HCT116 (cell line): ENCODE results near the gene CYP46A1. TPM values are rescaled to one million over a fixed set of nuclear protein-coding genes. Genes with fewer than 3 reads are reported as not detected.

ENCODE experiments used
- ATAC-seq: fragments of 200-7000 bp; cut with Tn5 transposase; 2 replicates; pipeline ENCODE4 v1.9.1; 2020; ENCODE audit warnings: mild to moderate bottlenecking, moderate library complexity
- BruUV-seq: library from RNA; stranded (reverse); fragments of 400-500 nt; replicated peaks from 2 replicates; lab custom pipeline; 2021; lab: Mats Ljungman, UMichigan
- CTCF ChIA-PET: fragments of 300-600 bp; sonication (Branson Sonifier 250); formaldehyde crosslinking; loops from one replicate; lab custom pipeline; 2021; ENCODE audit warnings: antibody characterized with exemption; lab: Charles Lee
- POLR2A ChIA-PET: fragments of 300-600, 350-600 bp; sonication (Branson Sonifier 250); formaldehyde crosslinking; loops from one replicate; lab custom pipeline; 2021; ENCODE audit warnings: antibody characterized with exemption; lab: Charles Lee
- RAD21 ChIA-PET, 2 experiments: fragments of 300-600 bp; sonication (Branson Sonifier 250); formaldehyde crosslinking; loops; one replicate each; lab custom pipeline; 2023; ENCODE audit warnings: low total read pairs in 2 of 2; ENCODE audit not compliant: uncharacterized antibody in 2 of 2, unreplicated experiment in 2 of 2, low non-redundant PET in 1 of 2; lab: Charles Lee
- DNase-seq: peaks from one replicate; pipeline ENCODE4 v3.0.0-alpha.2; 2010; ENCODE audit warnings: low read depth, low spot score
- H2AFZ ChIP-seq: fragments of 200-600 bp; shearing (Covaris generic), sonication (generic); 2 replicates; pipeline ENCODE4 v1.6.1; 2017; ENCODE audit warnings: low read depth, mixed run types, mixed read lengths, antibody characterized with exemption, low read length; ENCODE audit not compliant: poor library complexity, severe bottlenecking
- H3K27ac ChIP-seq: 2 replicates; pipeline ENCODE4 v1.5.1; 2012; ENCODE audit warnings: low read depth, low read length
- H3K27me3 ChIP-seq: fragments of 200-600 bp; sonication (generic); 2 replicates; pipeline ENCODE4 v1.6.1; 2016; ENCODE audit warnings: mixed run types, low read length, mixed read lengths; ENCODE audit not compliant: insufficient read depth
- H3K36me3 ChIP-seq, 2 experiments: fragments of 200-500 bp in 1 of 2; fragments of 200-600 bp in 1 of 2; sonication (Bioruptor generic) in 1 of 2; sonication (generic) in 1 of 2; 2 replicates each; pipeline versions ENCODE4 v1.5.1 to v1.6.1; 2014 to 2016; ENCODE audit warnings: low read length in 2 of 2, inconsistent platforms in 1 of 2, mixed read lengths in 1 of 2, mixed run types in 1 of 2; ENCODE audit not compliant: insufficient read depth in 2 of 2, control insufficient read depth in 1 of 2
- H3K4me1 ChIP-seq, 2 experiments: fragments of 200-600 bp in 1 of 2; sonication (generic) in 1 of 2; 2 replicates each; pipeline versions ENCODE4 v1.5.1 to v1.6.1; 2012 to 2017; ENCODE audit warnings: low read length in 2 of 2, inconsistent platforms in 1 of 2, mild to moderate bottlenecking in 1 of 2, mixed read lengths in 1 of 2, mixed run types in 1 of 2, moderate library complexity in 1 of 2; ENCODE audit not compliant: insufficient read depth in 2 of 2, control insufficient read depth in 1 of 2
- H3K4me2 ChIP-seq: fragments of 200-600 bp; sonication (generic); 2 replicates; pipeline ENCODE4 v1.6.1; 2017; ENCODE audit warnings: mixed run types, low read length, mixed read lengths
- H3K4me3 ChIP-seq, 2 experiments: fragments of 200-600 bp in 1 of 2; sonication (generic) in 1 of 2; replicated peaks in 1 of 2; 2 replicates each; pipeline ENCODE4 v1.5.1; 2011 to 2016; ENCODE audit warnings: low read length in 2 of 2, control low read depth in 1 of 2, low read depth in 1 of 2, mild to moderate bottlenecking in 1 of 2, mixed read lengths in 1 of 2, mixed run types in 1 of 2
- H3K79me2 ChIP-seq: fragments of 200-600 bp; sonication (generic); 2 replicates; pipeline ENCODE4 v1.6.1; 2017; ENCODE audit warnings: mild to moderate bottlenecking, mixed run types, low read length, moderate library complexity, mixed read lengths; ENCODE audit not compliant: insufficient read depth
- H3K9ac ChIP-seq: fragments of 200-600 bp; sonication (generic); 2 replicates; pipeline ENCODE4 v1.6.1; 2016; ENCODE audit warnings: low read length, mixed read lengths
- H3K9me2 ChIP-seq: fragments of 200-600 bp; sonication (generic), shearing (Covaris generic); 2 replicates; pipeline ENCODE4 v1.6.1; 2017; ENCODE audit warnings: mixed run types, mild to moderate bottlenecking, moderate library complexity; ENCODE audit not compliant: insufficient read depth
- H3K9me3 ChIP-seq, 2 experiments: fragments of 200-500 bp in 1 of 2; fragments of 200-600 bp in 1 of 2; sonication (Bioruptor generic) in 1 of 2; sonication (generic) in 1 of 2; 2 replicates each; pipeline ENCODE4 v1.6.1; 2014 to 2017; ENCODE audit warnings: low read length in 2 of 2, mixed read lengths in 2 of 2, inconsistent platforms in 1 of 2, low read depth in 1 of 2, mild to moderate bottlenecking in 1 of 2, mixed run types in 1 of 2, moderate library complexity in 1 of 2; ENCODE audit not compliant: control insufficient read depth in 1 of 2, insufficient read depth in 1 of 2
- H4K20me1 ChIP-seq: fragments of 200-600 bp; sonication (generic), shearing (Covaris generic); 2 replicates; pipeline ENCODE4 v1.6.1; 2017; ENCODE audit warnings: mixed run types, mild to moderate bottlenecking, moderate library complexity; ENCODE audit not compliant: insufficient read depth
- CBX3 ChIP-seq: IDR thresholded peaks from 2 replicates; pipeline ENCODE4 v1.6.1; 2012; ENCODE audit warnings: low read depth
- EGR1 ChIP-seq: IDR thresholded peaks from 2 replicates; pipeline ENCODE4 v1.6.1; 2012; ENCODE audit warnings: low read depth
- POLR2A ChIP-seq: IDR thresholded peaks from 2 replicates; pipeline ENCODE4 v1.7.0; 2011; ENCODE audit warnings: borderline replicate concordance; ENCODE audit not compliant: insufficient read depth, insufficient read length; ENCODE audit errors: extremely low read depth
- POLR2AphosphoS5 ChIP-seq: IDR thresholded peaks from 2 replicates; pipeline ENCODE4 v1.6.1; 2011; ENCODE audit warnings: mild to moderate bottlenecking, low read depth, low read length, moderate library complexity
- SIN3A ChIP-seq: IDR thresholded peaks from 2 replicates; pipeline ENCODE4 v1.6.1; 2012; ENCODE audit warnings: low read depth
- YY1 ChIP-seq: IDR thresholded peaks from 2 replicates; pipeline ENCODE4 v1.6.1; 2011; ENCODE audit warnings: low read length, low read depth, moderate library complexity, mild to moderate bottlenecking; ENCODE audit not compliant: insufficient replicate concordance; ENCODE audit errors: extremely low read depth
- ZFX ChIP-seq: fragments of 450-650 bp; IDR thresholded peaks from 2 replicates; pipeline ENCODE4 v1.6.1; 2017
- intact Hi-C: fragments of 100-400 bp; cut with micrococcal nuclease; formaldehyde crosslinking; loops from 2 replicates; pipeline ENCODE4 v1.10.0; 2022
- total RNA-seq: library from RNA; stranded (reverse); gene quantifications from one replicate; pipeline ENCODE4 v1.2.1, GENCODE V29; 2021; ENCODE audit not compliant: unreplicated experiment
- TF ChIP-seq, protein P1 (sequence below), 3 experiments: fragments of 200-600 bp in 1 of 3; sonication (generic) in 1 of 3; IDR thresholded peaks in 2 of 3; conservative IDR thresholded peaks in 1 of 3; 2 replicates each; pipeline ENCODE4 v1.5.1; 2012 to 2017; ENCODE audit warnings: low read depth in 2 of 3, low read length in 2 of 3, antibody characterized with exemption in 1 of 3, borderline replicate concordance in 1 of 3, control low read depth in 1 of 3, mild to moderate bottlenecking in 1 of 3, mixed read lengths in 1 of 3, mixed run types in 1 of 3, moderate library complexity in 1 of 3; ENCODE audit not compliant: insufficient read depth in 1 of 3
- TF ChIP-seq, protein P2 (sequence below): IDR thresholded peaks from 2 replicates; pipeline ENCODE4 v1.6.1; 2011; ENCODE audit warnings: mild to moderate bottlenecking, low read length, moderate library complexity; ENCODE audit not compliant: insufficient replicate concordance; ENCODE audit errors: extremely low read depth

CYP46A1 gene
- total RNA-seq, 1 experiment from 2014 or later: 0.76 TPM

DNA sequence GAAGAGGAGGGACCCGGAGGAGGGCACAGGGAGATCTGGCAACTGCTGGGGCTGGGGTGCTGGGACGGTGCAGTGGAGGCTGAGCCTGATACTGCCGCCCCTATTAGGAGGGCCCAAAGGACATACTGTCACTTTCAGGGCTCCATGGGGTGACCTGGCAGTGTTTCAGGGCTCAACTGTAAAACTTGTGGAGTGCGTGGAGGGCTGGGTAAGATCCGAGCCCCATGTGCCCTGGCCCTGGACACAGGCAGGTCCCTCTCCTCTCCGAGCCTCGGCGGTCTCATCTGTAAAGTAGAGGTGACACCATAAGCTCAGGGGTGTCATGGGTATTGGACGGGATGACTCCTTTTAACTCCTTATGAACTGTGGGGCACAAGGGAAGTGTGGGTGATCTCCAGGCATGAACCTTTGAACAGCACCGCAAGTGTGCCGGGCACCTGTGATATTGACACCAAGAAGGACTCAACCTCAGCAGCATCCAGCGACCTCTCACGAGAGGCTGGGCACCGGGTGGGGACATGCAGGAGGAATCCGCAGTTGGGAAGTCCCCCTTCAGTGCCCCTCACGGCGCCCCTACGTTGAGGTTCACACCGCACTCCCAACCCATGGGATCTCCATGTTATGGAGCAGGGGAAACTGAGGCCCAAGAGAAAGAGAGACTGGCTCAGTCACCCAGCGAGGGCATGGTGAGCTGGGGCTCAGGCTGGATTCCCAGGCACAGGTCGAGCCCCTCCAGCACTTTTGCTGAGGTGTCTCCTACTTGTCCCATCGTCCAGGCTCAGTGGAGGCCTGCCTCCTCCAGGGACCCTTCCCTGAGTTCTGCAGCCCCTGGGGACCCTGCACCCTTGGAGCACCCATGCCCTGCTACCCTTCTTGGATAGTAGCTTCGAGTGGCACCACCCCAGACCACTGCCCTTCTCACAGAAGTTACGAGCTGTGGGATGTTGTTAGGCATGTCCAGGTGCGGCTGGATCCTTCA, 58.7 kb downstream of the CYP46A1 start:
- Histone ChIP-seq H3K4me3 (no peak overlapping the region), H3K4me2 (no peak overlapping the region), H3K27me3 (no peaks in the 10 kb centered on the region), H2AFZ (no peak overlapping the region), H3K79me2 (no peaks in the 10 kb centered on the region), H3K9ac (no peak overlapping the region), H3K9me3 (no peaks in the 10 kb centered on the region), H4K20me1 (no peaks in the 10 kb centered on the region), H3K27ac (no peak overlapping the region), H3K36me3 (no peaks in the 10 kb centered on the region), H3K4me1 (peaks cover 0 to 7% of the 10 kb centered on the region in 2 experiments; a peak in 3 of 4 replicates), H3K9me2 (no peaks in the 10 kb centered on the region)
- no TSS peak for BruUV-seq
- ChIA-PET RAD21 (interaction anchor here in 1 of 2 experiments (0.5 kb wide), 1 partner anchor 11 kb away, joined by 3 read pairs; no protein-coding TSS in a partner anchor), POLR2A (no interaction called here), CTCF (no interaction called here)
- TF ChIP-seq YY1 (no peak), SIN3A (no peak), POLR2AphosphoS5 (no peak), ZFX (no peak), POLR2A (no peak), EGR1 (no peak), CBX3 (no peak)
- TF ChIP-seq, protein P1, sequence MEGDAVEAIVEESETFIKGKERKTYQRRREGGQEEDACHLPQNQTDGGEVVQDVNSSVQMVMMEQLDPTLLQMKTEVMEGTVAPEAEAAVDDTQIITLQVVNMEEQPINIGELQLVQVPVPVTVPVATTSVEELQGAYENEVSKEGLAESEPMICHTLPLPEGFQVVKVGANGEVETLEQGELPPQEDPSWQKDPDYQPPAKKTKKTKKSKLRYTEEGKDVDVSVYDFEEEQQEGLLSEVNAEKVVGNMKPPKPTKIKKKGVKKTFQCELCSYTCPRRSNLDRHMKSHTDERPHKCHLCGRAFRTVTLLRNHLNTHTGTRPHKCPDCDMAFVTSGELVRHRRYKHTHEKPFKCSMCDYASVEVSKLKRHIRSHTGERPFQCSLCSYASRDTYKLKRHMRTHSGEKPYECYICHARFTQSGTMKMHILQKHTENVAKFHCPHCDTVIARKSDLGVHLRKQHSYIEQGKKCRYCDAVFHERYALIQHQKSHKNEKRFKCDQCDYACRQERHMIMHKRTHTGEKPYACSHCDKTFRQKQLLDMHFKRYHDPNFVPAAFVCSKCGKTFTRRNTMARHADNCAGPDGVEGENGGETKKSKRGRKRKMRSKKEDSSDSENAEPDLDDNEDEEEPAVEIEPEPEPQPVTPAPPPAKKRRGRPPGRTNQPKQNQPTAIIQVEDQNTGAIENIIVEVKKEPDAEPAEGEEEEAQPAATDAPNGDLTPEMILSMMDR (IDR thresholded peaks at IDR 0.05 in 2 of 3, conservative IDR thresholded peaks at IDR 0.05 in 1 of 3; ENCODE audit: borderline replicate concordance in 1 of 3, insufficient read depth in 1 of 3, low read depth in 2 of 3, low read length in 2 of 3): no peak
- TF ChIP-seq, protein P2, sequence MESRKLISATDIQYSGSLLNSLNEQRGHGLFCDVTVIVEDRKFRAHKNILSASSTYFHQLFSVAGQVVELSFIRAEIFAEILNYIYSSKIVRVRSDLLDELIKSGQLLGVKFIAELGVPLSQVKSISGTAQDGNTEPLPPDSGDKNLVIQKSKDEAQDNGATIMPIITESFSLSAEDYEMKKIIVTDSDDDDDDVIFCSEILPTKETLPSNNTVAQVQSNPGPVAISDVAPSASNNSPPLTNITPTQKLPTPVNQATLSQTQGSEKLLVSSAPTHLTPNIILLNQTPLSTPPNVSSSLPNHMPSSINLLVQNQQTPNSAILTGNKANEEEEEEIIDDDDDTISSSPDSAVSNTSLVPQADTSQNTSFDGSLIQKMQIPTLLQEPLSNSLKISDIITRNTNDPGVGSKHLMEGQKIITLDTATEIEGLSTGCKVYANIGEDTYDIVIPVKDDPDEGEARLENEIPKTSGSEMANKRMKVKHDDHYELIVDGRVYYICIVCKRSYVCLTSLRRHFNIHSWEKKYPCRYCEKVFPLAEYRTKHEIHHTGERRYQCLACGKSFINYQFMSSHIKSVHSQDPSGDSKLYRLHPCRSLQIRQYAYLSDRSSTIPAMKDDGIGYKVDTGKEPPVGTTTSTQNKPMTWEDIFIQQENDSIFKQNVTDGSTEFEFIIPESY: no peak
- ATAC-seq (no peak), DNase-seq (no peak)
- intact Hi-C loops: no loop called here
